IMR-90 (cell line): Measurements from ENCODE around the gene NLGN1. TPM values are rescaled to one million over a fixed set of nuclear protein-coding genes. Genes with fewer than 3 reads are reported as not detected.

Experiments used
- ATAC-seq: fragments of 200-7000 bp; cut with Tn5 transposase; 2 replicates; pipeline ENCODE4 v1.9.1; 2020; ENCODE audit warnings: low read depth, mild to moderate bottlenecking, moderate library complexity
- BruUV-seq: library from RNA; stranded (reverse); fragments of 400-500 nt; replicated peaks from 2 replicates; lab custom pipeline; 2021; lab: Mats Ljungman, UMichigan
- CTCF ChIA-PET: fragments of 300-600 bp; formaldehyde crosslinking; extraction: SDS; loops from one replicate; lab custom pipeline; 2021; ENCODE audit warnings: antibody characterized with exemption; lab: Yijun Ruan, JAX
- POLR2A ChIA-PET: fragments of 300-600 bp; sonication (Branson Sonifier 250); formaldehyde crosslinking; loops from one replicate; lab custom pipeline; 2022; ENCODE audit warnings: antibody characterized with exemption; ENCODE audit not compliant: unreplicated experiment; lab: Charles Lee
- DNase-seq: peaks from one replicate; pipeline ENCODE4 v3.0.0; 2013
- H2AFZ ChIP-seq: replicated peaks from 2 replicates; pipeline ENCODE3; 2013; ENCODE audit warnings: low read length, mild to moderate bottlenecking; ENCODE audit not compliant: poor library complexity
- H2AK5ac ChIP-seq: 2 replicates; pipeline ENCODE4 v1.6.1; 2013; ENCODE audit warnings: low read depth, low read length, inconsistent platforms
- H2AK9ac ChIP-seq: replicated peaks from 2 replicates; pipeline ENCODE3; 2013; ENCODE audit warnings: mild to moderate bottlenecking, low read depth, low read length, moderate library complexity; ENCODE audit not compliant: poor library complexity
- H2BK120ac ChIP-seq: 2 replicates; pipeline ENCODE4 v1.6.1; 2013; ENCODE audit warnings: low read depth, low read length, inconsistent platforms
- H2BK15ac ChIP-seq: 3 replicates; pipeline ENCODE4 v1.6.1; 2013; ENCODE audit warnings: low read depth, low read length, inconsistent platforms
- H2BK20ac ChIP-seq: 2 replicates; pipeline ENCODE4 v1.6.1; 2013; ENCODE audit warnings: low read depth, mild to moderate bottlenecking, inconsistent platforms, low read length, moderate library complexity
- H2BK5ac ChIP-seq: 2 replicates; pipeline ENCODE4 v1.6.1; 2013; ENCODE audit warnings: mild to moderate bottlenecking, low read depth, low read length, inconsistent platforms; ENCODE audit not compliant: poor library complexity, severe bottlenecking
- H3K14ac ChIP-seq: replicated peaks from 2 replicates; pipeline ENCODE4 v1.6.1; 2013; ENCODE audit warnings: low read depth, low read length, inconsistent platforms
- H3K18ac ChIP-seq: 2 replicates; pipeline ENCODE4 v1.6.1; 2013; ENCODE audit warnings: low read depth, low read length, control low read depth
- H3K23ac ChIP-seq: 2 replicates; pipeline ENCODE4 v1.6.1; 2013; ENCODE audit warnings: low read depth, low read length, inconsistent platforms
- H3K27ac ChIP-seq: 2 replicates; pipeline ENCODE4 v1.5.1; 2013; ENCODE audit warnings: mild to moderate bottlenecking, control low read depth, low read length; ENCODE audit not compliant: insufficient read depth
- H3K27me3 ChIP-seq: 2 replicates; pipeline ENCODE4 v1.6.1; 2013; ENCODE audit warnings: low read length; ENCODE audit not compliant: control insufficient read depth, insufficient read depth
- H3K36me3 ChIP-seq: 2 replicates; pipeline ENCODE4 v1.6.1; 2013; ENCODE audit warnings: low read length, mixed read lengths; ENCODE audit not compliant: control insufficient read depth, insufficient read depth
- H3K4ac ChIP-seq: 2 replicates; pipeline ENCODE4 v1.6.1; 2013; ENCODE audit warnings: low read depth, low read length, inconsistent platforms
- H3K4me1 ChIP-seq: 2 replicates; pipeline ENCODE4 v1.6.1; 2013; ENCODE audit warnings: low read length, mixed read lengths; ENCODE audit not compliant: control insufficient read depth, insufficient read depth
- H3K4me2 ChIP-seq: 2 replicates; pipeline ENCODE4 v1.6.1; 2013; ENCODE audit warnings: low read depth, mild to moderate bottlenecking, control low read depth, low read length, moderate library complexity
- H3K4me3 ChIP-seq: 2 replicates; pipeline ENCODE4 v1.5.1; 2013; ENCODE audit warnings: low read depth, mild to moderate bottlenecking, control low read depth, low read length, moderate library complexity; ENCODE audit not compliant: insufficient read depth
- H3K56ac ChIP-seq: 2 replicates; pipeline ENCODE4 v1.6.1; 2013; ENCODE audit warnings: low read length, inconsistent platforms; ENCODE audit not compliant: insufficient read depth; ENCODE audit errors: extremely low read depth
- H3K79me1 ChIP-seq, 2 experiments: 2 replicates each; pipeline ENCODE4 v1.6.1; 2013; ENCODE audit warnings: low read length in 2 of 2, inconsistent platforms in 1 of 2, low read depth in 1 of 2
- H3K9ac ChIP-seq: 2 replicates; pipeline ENCODE4 v1.6.1; 2013; ENCODE audit warnings: low read depth, low read length, control low read depth
- H3K9me1 ChIP-seq: 2 replicates; pipeline ENCODE4 v1.6.1; 2013; ENCODE audit warnings: low read length, inconsistent platforms; ENCODE audit not compliant: insufficient read depth
- H3K9me3 ChIP-seq: 2 replicates; pipeline ENCODE4 v1.6.1; 2013; ENCODE audit warnings: low read length; ENCODE audit not compliant: control insufficient read depth, insufficient read depth
- H4K20me1 ChIP-seq: 2 replicates; pipeline ENCODE4 v1.6.1; 2013; ENCODE audit warnings: low read length, inconsistent platforms; ENCODE audit not compliant: insufficient read depth
- H4K5ac ChIP-seq: 2 replicates; pipeline ENCODE4 v1.6.1; 2013; ENCODE audit warnings: mild to moderate bottlenecking, low read depth, low read length, control low read depth
- H4K8ac ChIP-seq, 2 experiments: 2 replicates each; pipeline ENCODE4 v1.6.1; 2013; ENCODE audit warnings: low read depth in 2 of 2, low read length in 2 of 2, control low read depth in 1 of 2, inconsistent platforms in 1 of 2
- H4K91ac ChIP-seq: 2 replicates; pipeline ENCODE4 v1.6.1; 2013; ENCODE audit warnings: low read depth, low read length, inconsistent platforms; ENCODE audit not compliant: insufficient read depth
- BHLHE40 ChIP-seq: fragments of 150-350 bp; IDR thresholded peaks from 2 replicates; pipeline ENCODE4 v1.6.1; 2016; ENCODE audit warnings: mild to moderate bottlenecking, low read depth, low read length
- CEBPB ChIP-seq: IDR thresholded peaks from 2 replicates; pipeline ENCODE4 v1.6.1; 2012; ENCODE audit warnings: low read depth, low read length, improper control_type of control experiment
- CHD1 ChIP-seq: IDR thresholded peaks from 2 replicates; pipeline ENCODE4 v1.6.1; 2012; ENCODE audit warnings: low read depth, low read length, improper control_type of control experiment
- CTCF ChIP-seq: conservative IDR thresholded peaks from 2 replicates; pipeline ENCODE4 v1.5.1; 2012; ENCODE audit warnings: mild to moderate bottlenecking, low read depth, low read length, improper control_type of control experiment
- ELK1 ChIP-seq: fragments of 150-350 bp; IDR thresholded peaks from 2 replicates; pipeline ENCODE4 v1.6.1; 2016; ENCODE audit warnings: low read depth, mild to moderate bottlenecking, low read length, moderate library complexity, borderline replicate concordance
- FOS ChIP-seq: fragments of 150-350 bp; IDR thresholded peaks from 2 replicates; pipeline ENCODE4 v1.6.1; 2016; ENCODE audit warnings: low read depth, low read length
- MAFK ChIP-seq: IDR thresholded peaks from 2 replicates; pipeline ENCODE4 v1.6.1; 2012; ENCODE audit warnings: low read depth, low read length, improper control_type of control experiment
- MAZ ChIP-seq: IDR thresholded peaks from 2 replicates; pipeline ENCODE4 v1.6.1; 2012; ENCODE audit warnings: low read depth, mild to moderate bottlenecking, low read length, improper control_type of control experiment, moderate library complexity, borderline replicate concordance
- MXI1 ChIP-seq: IDR thresholded peaks from 2 replicates; pipeline ENCODE4 v1.6.1; 2012; ENCODE audit warnings: low read depth, mild to moderate bottlenecking, low read length, moderate library complexity, borderline replicate concordance
- NFE2L2 ChIP-seq: fragments of 150-350 bp; IDR thresholded peaks from 2 replicates; pipeline ENCODE4 v1.6.1; 2016; ENCODE audit warnings: low read depth, mild to moderate bottlenecking, low read length
- POLR2A ChIP-seq: IDR thresholded peaks from 2 replicates; pipeline ENCODE4 v1.6.1; 2012; ENCODE audit warnings: mild to moderate bottlenecking, low read depth, low read length
- RAD21 ChIP-seq: IDR thresholded peaks from 2 replicates; pipeline ENCODE4 v1.6.1; 2012; ENCODE audit warnings: low read length, improper control_type of control experiment
- RCOR1 ChIP-seq: IDR thresholded peaks from 2 replicates; pipeline ENCODE4 v1.6.1; 2012; ENCODE audit warnings: mild to moderate bottlenecking, low read length, improper control_type of control experiment; ENCODE audit not compliant: insufficient replicate concordance
- RFX5 ChIP-seq: IDR thresholded peaks from 2 replicates; pipeline ENCODE4 v1.8.0; 2012; ENCODE audit warnings: low read depth, mild to moderate bottlenecking, low read length, moderate library complexity
- SMC3 ChIP-seq: fragments of 150-350 bp; IDR thresholded peaks from 2 replicates; pipeline ENCODE4 v1.6.1; 2016; ENCODE audit warnings: low read depth, mild to moderate bottlenecking, antibody characterized with exemption, low read length, moderate library complexity
- USF2 ChIP-seq: fragments of 150-350 bp; IDR thresholded peaks from 2 replicates; pipeline ENCODE4 v1.6.1; 2017; ENCODE audit warnings: mild to moderate bottlenecking, antibody characterized with exemption, low read length, low read depth
- dilution Hi-C: fragments of 300-500 bp; cut with HindIII; formaldehyde crosslinking; loops from one replicate; pipeline ENCODE4 v1.14.3; 2018; ENCODE audit warnings: low sequenced_read_pairs; ENCODE audit not compliant: unreplicated experiment
- in situ Hi-C: fragments of 300-500 bp; cut with MboI; formaldehyde crosslinking; loops from 3 replicates; pipeline ENCODE4 v1.14.3; 2019; ENCODE audit warnings: low sequenced_read_pairs, inconsistent platforms, mixed read lengths
- intact Hi-C: fragments of 100-400 bp; cut with micrococcal nuclease; formaldehyde crosslinking; loops from 2 replicates; pipeline ENCODE4 v1.10.0; 2022
- polyA plus RNA-seq, 3 experiments: library from polyadenylated mRNA; depleted of rRNA; stranded (reverse); fragments of >200 nt; gene quantifications; 2 replicates each; pipeline ENCODE4 v1.2.3, GENCODE V29; 2012; ENCODE audit warnings: low replicate concordance in 1 of 3
- total RNA-seq: library from RNA; depleted of rRNA; stranded (reverse); fragments of >200 nt; gene quantifications from 2 replicates; pipeline ENCODE4 v1.2.3, GENCODE V29; 2012

NLGN1 gene
- total and polyA plus RNA-seq, 2 of the 4 experiments (the other 2 are of a cell fraction) = 1.8 to 12.5 TPM

- no peak overlapping the region for H2AFZ ChIP-seq
Measured at GRCh38 chr3:173351886-173352285, 45.7 kb upstream of the NLGN1 start.

More at GRCh38 chr3:173351886-173352285, 45.7 kb upstream of the NLGN1 start:
- Histone ChIP-seq H3K4me1 (no peaks in the 10 kb centered on the region), H3K36me3 (no peaks in the 10 kb centered on the region), H3K27ac (no peak overlapping the region), H3K9me1 (no peaks in the 10 kb centered on the region), H2BK5ac (no peak overlapping the region), H3K79me1 (no peaks in the 10 kb centered on the region), H4K5ac (no peak overlapping the region), H2AK9ac (no peak overlapping the region), H3K4ac (no peak overlapping the region), H3K14ac (no peak overlapping the region), H2BK15ac (no peak overlapping the region), H4K8ac (no peak overlapping the region), H2AK5ac (no peak overlapping the region), H3K56ac (no peak overlapping the region), H3K4me2 (no peak overlapping the region), H3K27me3 (no peaks in the 10 kb centered on the region), H3K4me3 (no peak overlapping the region), H3K9me3 (no peaks in the 10 kb centered on the region; the same call in 1 of the 2 replicates), H4K91ac (no peak overlapping the region), H3K9ac (no peak overlapping the region), H3K23ac (no peak overlapping the region), H4K20me1 (no peaks in the 10 kb centered on the region), H2BK120ac (no peak overlapping the region), H2BK20ac (no peak overlapping the region), H3K18ac (no peak overlapping the region)
- in situ Hi-C loops (no loop called here), intact Hi-C loops (no loop called here), dilution Hi-C loops (no loop called here)
- no TSS peak for BruUV-seq
- ChIA-PET POLR2A (no interaction called here), CTCF (interaction anchor here (0.6 kb wide), 1 partner anchor 80 kb away, joined by 4 read pairs; no protein-coding TSS in a partner anchor)
- ATAC-seq (no peak), DNase-seq (no peak)
- no peak for TF ChIP-seq RAD21
- no peak for TF ChIP-seq SMC3
- TF ChIP-seq CHD1 = no peak
- TF ChIP-seq ELK1 = no peak
- TF ChIP-seq MAZ = no peak
- no peak for TF ChIP-seq USF2
- no peak for TF ChIP-seq MXI1
- no peak for TF ChIP-seq FOS
- no peak for TF ChIP-seq CEBPB
- no peak for TF ChIP-seq CTCF
- TF ChIP-seq NFE2L2 = no peak
- TF ChIP-seq RCOR1 = no peak
- no peak for TF ChIP-seq POLR2A
- TF ChIP-seq MAFK = no peak
- TF ChIP-seq BHLHE40 = no peak
- no peak for TF ChIP-seq RFX5
